ENCODE data around the gene TMEM200A. TPM values are rescaled to one million over a fixed set of nuclear protein-coding genes. Genes with fewer than 3 reads are reported as not detected.

TMEM200A gene
- total and polyA plus RNA-seq, 2 donors (not counting 1 experiment from before 2014, with no cell fraction given), result 0.13 to 0.37 TPM

- TF ChIP-seq CTCF (IDR thresholded peaks at IDR 0.05), result no peak
- no peak for TF ChIP-seq EZH2 (IDR thresholded peaks at IDR 0.05; ENCODE audit: borderline replicate concordance, insufficient read depth, low read depth, low read length, poor library complexity, severe bottlenecking)
- Histone ChIP-seq H3K4me1 (ENCODE audit: control insufficient read depth in 2 of 2, insufficient read depth in 2 of 2, low read length in 2 of 2) (no peaks in the 10 kb centered on the region), H3K27ac (ENCODE audit: low read length in 2 of 2) (no peak overlapping the region), H3K27me3 (replicated peaks in 1 of 4; ENCODE audit: control extremely low read depth in 1 of 4, control insufficient read depth in 3 of 4, insufficient read depth in 4 of 4, low read length in 3 of 4) (no peaks in the 10 kb centered on the region), H3K36me3 (replicated peaks in 1 of 2; ENCODE audit: control extremely low read depth in 1 of 2, control insufficient read depth in 1 of 2, extremely low read depth in 1 of 2, insufficient read depth in 2 of 2, low read length in 1 of 2) (no peaks in the 10 kb centered on the region), H3K9ac (ENCODE audit: low read length) (no peak overlapping the region), H2AFZ (ENCODE audit: insufficient read depth, low read depth, low read length, poor library complexity, severe bottlenecking) (no peak overlapping the region), H3K4me2 (replicated peaks; ENCODE audit: low read depth, low read length, poor library complexity, severe bottlenecking) (no peak overlapping the region), H4K20me1 (ENCODE audit: control insufficient read depth, insufficient read depth, low read length, poor library complexity, severe bottlenecking) (no peaks in the 10 kb centered on the region), H3K9me3 (ENCODE audit: control extremely low read depth in 1 of 3, control insufficient read depth in 2 of 3, insufficient read depth in 1 of 3, low read length in 2 of 3) (no peaks in the 10 kb centered on the region), H3K4me3 (ENCODE audit: control extremely low read depth in 1 of 5, extremely low read depth in 1 of 5, insufficient read depth in 1 of 5, low read depth in 2 of 5, low read length in 4 of 5) (no peak overlapping the region), H3K79me2 (ENCODE audit: control insufficient read depth, insufficient read depth, low read length) (no peaks in the 10 kb centered on the region)
- ChIA-PET CTCF (no interaction called here), POLR2A (no interaction called here)
- 88% methylated on average over 1 of the region's 5 CpGs for WGBS (ENCODE audit: insufficient coverage)
- H3K9me3 Mint-ChIP-seq (ENCODE audit: insufficient read depth), result no peaks in the 10 kb centered on the region
- H3K4me3 Mint-ChIP-seq, result no peak overlapping the region
- DNase-seq, result no peak
- no peaks in the 10 kb centered on the region for H3K4me1 Mint-ChIP-seq
- no peaks in the 10 kb centered on the region for H3K27me3 Mint-ChIP-seq
- H3K27ac Mint-ChIP-seq, result no peak overlapping the region
- intact Hi-C loops (cut with micrococcal nuclease), result no loop called here
- ATAC-seq (ENCODE audit: low read depth), result no peak
Observed at GRCh38 chr6:130453230-130453629, 87.4 kb downstream of the TMEM200A start.

- Mint-ChIP-seq H3K9me3 (ENCODE audit: insufficient read depth) (no peaks in the 10 kb centered on the region), H3K4me1 (no peaks in the 10 kb centered on the region), H3K4me3 (no peak overlapping the region), H3K27me3 (peaks cover 4% of the 10 kb centered on the region), H3K27ac (no peak overlapping the region)
- Histone ChIP-seq H3K79me2 (ENCODE audit: control insufficient read depth, insufficient read depth, low read length) (no peaks in the 10 kb centered on the region), H3K9ac (ENCODE audit: low read length) (no peak overlapping the region), H2AFZ (ENCODE audit: insufficient read depth, low read depth, low read length, poor library complexity, severe bottlenecking) (no peak overlapping the region), H3K4me1 (ENCODE audit: control insufficient read depth in 2 of 2, insufficient read depth in 2 of 2, low read length in 2 of 2) (no peaks in the 10 kb centered on the region), H4K20me1 (ENCODE audit: control insufficient read depth, insufficient read depth, low read length, poor library complexity, severe bottlenecking) (no peaks in the 10 kb centered on the region), H3K4me3 (ENCODE audit: control extremely low read depth in 1 of 5, extremely low read depth in 1 of 5, insufficient read depth in 1 of 5, low read depth in 2 of 5, low read length in 4 of 5) (no peak overlapping the region), H3K27ac (ENCODE audit: low read length in 2 of 2) (no peak overlapping the region), H3K27me3 (replicated peaks in 1 of 4; ENCODE audit: control extremely low read depth in 1 of 4, control insufficient read depth in 3 of 4, insufficient read depth in 4 of 4, low read length in 3 of 4) (no peaks in the 10 kb centered on the region), H3K36me3 (replicated peaks in 1 of 2; ENCODE audit: control extremely low read depth in 1 of 2, control insufficient read depth in 1 of 2, extremely low read depth in 1 of 2, insufficient read depth in 2 of 2, low read length in 1 of 2) (no peaks in the 10 kb centered on the region), H3K9me3 (ENCODE audit: control extremely low read depth in 1 of 3, control insufficient read depth in 2 of 3, insufficient read depth in 1 of 3, low read length in 2 of 3) (no peaks in the 10 kb centered on the region), H3K4me2 (replicated peaks; ENCODE audit: low read depth, low read length, poor library complexity, severe bottlenecking) (no peak overlapping the region)
- intact Hi-C loops (cut with micrococcal nuclease), result no loop called here
- TF ChIP-seq EZH2 (IDR thresholded peaks at IDR 0.05; ENCODE audit: borderline replicate concordance, insufficient read depth, low read depth, low read length, poor library complexity, severe bottlenecking) (no peak), CTCF (IDR thresholded peaks at IDR 0.05) (no peak)
- ATAC-seq (ENCODE audit: low read depth) (no peak), DNase-seq (no peak)
- no CpG with 5 or more reads among the region's 4 CpGs for WGBS (ENCODE audit: insufficient coverage)
- ChIA-PET POLR2A (no interaction called here), CTCF (no interaction called here)
Observed at GRCh38 chr6:130457605-130458004, 91.8 kb downstream of the TMEM200A start.
